Fibroblast of mammary gland (primary cell): ENCODE measurements around the gene RBFOX1.

Experiments
- DNase-seq: peaks from one replicate; pipeline ENCODE4 v3.0.0-alpha.2; 2010; ENCODE audit warnings: low read depth
- H3K4me3 ChIP-seq: 2 replicates; pipeline ENCODE4 v1.5.1; 2011; ENCODE audit warnings: low read depth, mild to moderate bottlenecking, low read length, moderate library complexity; ENCODE audit not compliant: control insufficient read depth
- CTCF ChIP-seq: conservative IDR thresholded peaks from 2 replicates; pipeline ENCODE4 v1.5.1; 2011; ENCODE audit warnings: low read depth, low read length, inconsistent platforms; ENCODE audit not compliant: control insufficient read depth, insufficient read depth

The RBFOX1 gene

GRCh38 chr16:7376227-7376626, 43.6 kb downstream of the RBFOX1 start:
- TF ChIP-seq CTCF, result no peak
- no peak for DNase-seq
- no peak overlapping the region for H3K4me3 ChIP-seq

- no peak for TF ChIP-seq CTCF
- DNase-seq, result no peak
- H3K4me3 ChIP-seq, result no peak overlapping the region
Measured at GRCh38 chr16:7377231-7377630, 44.6 kb downstream of the RBFOX1 start.

- TF ChIP-seq CTCF, result no peak
- DNase-seq, result no peak
- H3K4me3 ChIP-seq, result no peak overlapping the region
Measured at GRCh38 chr16:7378024-7378695, 45.5 kb downstream of the RBFOX1 start.

GRCh38 chr16:7380441-7380840, 47.8 kb downstream of the RBFOX1 start:
- TF ChIP-seq CTCF, result no peak
- no peak overlapping the region for H3K4me3 ChIP-seq
- DNase-seq, result no peak

- no peak for DNase-seq
- TF ChIP-seq CTCF, result no peak
- no peak overlapping the region for H3K4me3 ChIP-seq
Measured at GRCh38 chr16:7380911-7381310, 48.3 kb downstream of the RBFOX1 start.

GRCh38 chr16:7381671-7382070, 49.0 kb downstream of the RBFOX1 start:
- H3K4me3 ChIP-seq, result no peak overlapping the region
- DNase-seq, result no peak
- no peak for TF ChIP-seq CTCF

- no peak overlapping the region for H3K4me3 ChIP-seq
- no peak for TF ChIP-seq CTCF
Measured at GRCh38 chr16:7382521-7382920, 49.9 kb downstream of the RBFOX1 start.

More at GRCh38 chr16:7382521-7382920, 49.9 kb downstream of the RBFOX1 start:
- no peak for DNase-seq
